Measurements from ENCODE around the gene PLP2.

The PLP2 gene

DNA sequence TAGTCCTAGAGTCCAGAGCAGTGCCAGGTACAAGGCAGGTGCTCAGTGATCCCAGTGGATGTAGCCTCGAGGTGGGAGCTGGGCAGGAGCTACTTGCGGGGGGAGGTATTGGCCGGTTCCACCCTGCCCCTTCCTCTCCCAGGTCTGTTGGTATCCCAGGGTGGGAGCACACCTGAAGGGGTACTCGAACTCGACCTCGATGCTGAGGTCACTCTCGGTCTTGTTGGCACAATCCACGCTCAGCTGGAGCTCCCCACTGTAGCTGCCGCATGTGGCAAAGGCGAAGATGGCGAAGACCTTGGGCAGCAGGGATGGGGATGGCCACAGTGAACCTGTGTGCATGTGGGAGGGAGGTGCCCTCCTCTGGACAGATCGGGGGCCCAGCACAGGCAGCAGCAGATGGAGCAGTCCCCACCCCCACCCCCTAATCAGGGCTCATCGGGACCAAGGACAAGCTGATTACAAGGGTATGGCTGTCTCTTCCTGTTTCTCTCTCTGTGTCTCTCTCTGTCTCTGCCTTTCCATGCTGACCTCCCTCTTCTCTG is 25.9 kb downstream of the PLP2 start:
- no peak overlapping the region for H3K4me3 ChIP-seq (ENCODE audit: low read depth, low read length)
- TF ChIP-seq, protein P1, sequence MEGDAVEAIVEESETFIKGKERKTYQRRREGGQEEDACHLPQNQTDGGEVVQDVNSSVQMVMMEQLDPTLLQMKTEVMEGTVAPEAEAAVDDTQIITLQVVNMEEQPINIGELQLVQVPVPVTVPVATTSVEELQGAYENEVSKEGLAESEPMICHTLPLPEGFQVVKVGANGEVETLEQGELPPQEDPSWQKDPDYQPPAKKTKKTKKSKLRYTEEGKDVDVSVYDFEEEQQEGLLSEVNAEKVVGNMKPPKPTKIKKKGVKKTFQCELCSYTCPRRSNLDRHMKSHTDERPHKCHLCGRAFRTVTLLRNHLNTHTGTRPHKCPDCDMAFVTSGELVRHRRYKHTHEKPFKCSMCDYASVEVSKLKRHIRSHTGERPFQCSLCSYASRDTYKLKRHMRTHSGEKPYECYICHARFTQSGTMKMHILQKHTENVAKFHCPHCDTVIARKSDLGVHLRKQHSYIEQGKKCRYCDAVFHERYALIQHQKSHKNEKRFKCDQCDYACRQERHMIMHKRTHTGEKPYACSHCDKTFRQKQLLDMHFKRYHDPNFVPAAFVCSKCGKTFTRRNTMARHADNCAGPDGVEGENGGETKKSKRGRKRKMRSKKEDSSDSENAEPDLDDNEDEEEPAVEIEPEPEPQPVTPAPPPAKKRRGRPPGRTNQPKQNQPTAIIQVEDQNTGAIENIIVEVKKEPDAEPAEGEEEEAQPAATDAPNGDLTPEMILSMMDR (IDR thresholded peaks at IDR 0.05; ENCODE audit: low read depth, low read length, missing control alignments): no peak
- in situ Hi-C loops (cut with HindIII; ENCODE audit: low sequenced_read_pairs): no loop called here
- no peak for DNase-seq (ENCODE audit: low read depth)

DNA sequence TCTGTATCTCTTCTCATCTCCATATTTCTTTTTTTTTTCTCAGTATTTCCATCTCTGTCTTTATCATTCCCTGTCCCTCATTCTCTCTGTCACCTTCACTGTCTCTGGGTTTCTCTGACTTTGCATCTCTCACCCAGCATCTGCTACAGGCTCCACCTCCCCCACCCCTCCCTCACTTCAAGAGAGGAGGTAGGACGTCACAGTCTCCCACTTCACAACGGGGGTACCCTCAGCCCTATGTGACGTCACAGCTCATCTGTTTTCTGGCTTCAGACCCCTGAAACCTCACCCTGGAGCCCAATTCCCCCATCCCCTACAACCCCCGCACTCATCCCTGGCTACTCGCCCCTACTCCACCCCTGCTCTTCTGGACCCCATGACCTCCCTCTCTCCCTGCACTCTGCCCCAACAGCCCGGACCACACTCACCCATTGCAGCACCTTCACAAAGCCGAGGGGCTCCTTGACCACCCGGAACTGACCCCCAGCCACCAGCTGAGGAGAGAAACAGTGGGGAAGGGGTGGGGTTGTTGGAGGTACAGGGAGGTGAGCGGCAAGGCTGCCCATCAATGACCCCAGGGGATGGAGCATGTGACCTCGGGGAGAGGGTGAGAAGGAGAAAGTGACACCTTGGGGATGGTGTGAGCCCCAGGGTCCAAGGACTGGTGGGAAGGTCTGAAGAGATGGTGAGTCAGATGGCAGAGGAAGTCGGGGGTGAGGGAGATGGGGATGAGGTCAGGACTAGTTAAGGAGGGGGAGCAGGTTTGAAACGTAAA is 27.0 kb downstream of the PLP2 start:
- TF ChIP-seq, protein P1 (IDR thresholded peaks at IDR 0.05; ENCODE audit: low read depth, low read length, missing control alignments): no peak
- no peak for DNase-seq (ENCODE audit: low read depth)
- H3K4me3 ChIP-seq (ENCODE audit: low read depth, low read length): no peak overlapping the region
- in situ Hi-C loops (cut with HindIII; ENCODE audit: low sequenced_read_pairs): no loop called here

DNA sequence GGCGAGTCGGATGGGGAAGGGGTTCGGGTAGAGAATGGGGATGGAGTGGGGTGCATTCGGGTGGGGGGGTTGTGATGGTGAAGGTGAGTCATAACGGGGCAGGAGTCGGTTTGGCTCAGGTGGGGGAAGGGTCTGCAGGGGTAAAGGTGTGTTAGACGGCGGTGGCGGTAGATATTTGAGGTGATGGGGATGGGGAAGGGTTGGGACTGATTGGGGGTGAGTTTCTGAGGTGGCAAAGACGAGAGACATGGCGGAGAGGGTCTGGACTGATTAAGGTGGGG is 27.6 kb downstream of the PLP2 start:
- DNase-seq (ENCODE audit: low read depth): no peak
- TF ChIP-seq, protein P1 (IDR thresholded peaks at IDR 0.05; ENCODE audit: low read depth, low read length, missing control alignments): no peak
- in situ Hi-C loops (cut with HindIII; ENCODE audit: low sequenced_read_pairs): no loop called here

DNA sequence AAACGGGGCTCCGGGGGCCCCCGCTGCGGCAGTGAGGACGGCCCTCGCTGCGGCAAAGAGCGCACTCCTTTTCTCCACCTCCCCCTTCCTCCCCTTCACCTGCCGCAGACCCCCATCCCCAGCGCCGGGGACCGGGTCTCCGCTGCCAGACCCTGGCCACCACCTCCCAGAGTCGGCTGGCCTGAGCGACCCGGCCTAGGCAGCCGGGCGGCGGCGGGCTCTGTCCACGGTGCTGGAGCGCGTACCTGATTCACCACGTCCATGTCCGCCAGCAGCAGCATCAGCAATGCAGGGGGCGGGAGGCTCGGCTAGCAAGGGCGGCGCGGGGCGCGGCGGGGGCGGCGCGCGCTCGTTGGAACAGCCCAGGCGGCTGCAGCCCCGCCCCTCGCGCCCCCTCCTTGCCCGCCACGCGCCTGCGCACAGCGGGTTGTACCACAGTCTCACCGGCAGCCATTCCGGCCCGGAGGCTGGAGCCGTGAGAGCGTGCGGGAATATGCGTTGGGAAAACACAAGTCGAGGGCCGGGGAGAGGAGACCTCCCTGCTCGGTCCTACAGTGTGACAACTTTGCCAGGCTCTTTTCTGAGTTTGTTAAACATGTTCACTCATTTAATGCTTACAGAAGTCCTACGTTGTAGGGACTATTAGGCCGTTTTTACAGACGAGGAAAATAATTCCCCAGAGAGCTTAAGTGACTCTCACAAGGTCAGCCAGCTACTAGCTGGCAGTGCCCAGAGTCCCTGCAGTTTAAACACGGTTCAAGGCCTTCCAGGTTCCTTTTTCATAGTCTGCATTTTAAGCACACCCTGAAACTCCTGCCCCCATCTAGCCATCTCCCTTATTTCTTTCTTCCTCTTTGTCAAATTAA is 28.4 kb downstream of the PLP2 start, which contains the start of gene SYP:
Gene SYP (minus strand): TSS at position 288 of the 866 bp plus-strand sequence. CDS start 7 bp downstream, at position 281.
- DNase-seq (ENCODE audit: low read depth): peak; percentile 43
- H3K4me3 ChIP-seq (ENCODE audit: low read depth, low read length): peak within 1 kb of the TSS; percentile 18
- in situ Hi-C loops (cut with HindIII; ENCODE audit: low sequenced_read_pairs): no loop called here
- TF ChIP-seq, protein P1 (IDR thresholded peaks at IDR 0.05; ENCODE audit: low read depth, low read length, missing control alignments): no peak

More for the DNA sequence above, 27.6 kb downstream of the PLP2 start:
- no peak overlapping the region for H3K4me3 ChIP-seq (ENCODE audit: low read depth, low read length)

DNA sequence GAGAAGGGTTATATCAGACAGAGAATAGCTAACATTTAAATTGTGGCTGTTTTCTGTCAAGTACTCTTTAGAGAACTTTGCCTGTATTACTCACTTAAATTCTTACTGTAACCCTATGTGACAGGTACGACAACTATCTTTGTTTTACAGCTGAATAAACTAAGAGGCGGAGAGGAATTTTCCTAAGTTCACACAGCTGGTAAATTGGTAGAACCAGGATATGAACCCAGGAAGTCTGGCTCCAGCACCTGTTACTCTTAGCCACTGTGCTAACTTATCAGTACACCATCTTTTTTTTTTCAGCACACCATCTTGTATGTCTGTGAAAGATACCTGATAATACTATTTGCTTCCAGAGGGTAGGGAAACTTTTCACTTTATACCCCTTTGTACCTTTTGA is 30.3 kb downstream of the PLP2 start:
- no peak overlapping the region for H3K4me3 ChIP-seq (ENCODE audit: low read depth, low read length)
- in situ Hi-C loops (cut with HindIII; ENCODE audit: low sequenced_read_pairs): no loop called here
- TF ChIP-seq, protein P1 (IDR thresholded peaks at IDR 0.05; ENCODE audit: low read depth, low read length, missing control alignments): no peak
- DNase-seq (ENCODE audit: low read depth): no peak

DNA sequence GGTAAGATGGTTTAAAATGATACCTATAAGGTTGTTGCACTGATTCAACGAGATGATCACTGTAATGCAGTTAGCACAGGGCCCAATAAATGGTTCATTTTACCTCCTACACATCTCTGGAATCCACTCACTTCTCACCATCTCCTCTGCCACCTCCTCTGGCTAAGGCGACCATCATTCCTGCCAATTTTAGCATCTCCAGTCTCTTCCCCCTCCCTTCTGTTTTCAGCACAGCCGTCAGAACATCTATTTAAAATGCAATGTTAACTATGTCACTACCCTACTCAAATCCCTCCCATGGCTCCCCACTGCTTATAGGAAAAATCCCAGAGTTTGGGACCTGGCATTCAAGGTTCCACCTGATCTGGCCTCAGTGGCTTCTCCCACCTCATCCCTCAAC is 31.8 kb downstream of the PLP2 start:
- TF ChIP-seq, protein P1 (IDR thresholded peaks at IDR 0.05; ENCODE audit: low read depth, low read length, missing control alignments): no peak
- H3K4me3 ChIP-seq (ENCODE audit: low read depth, low read length): no peak overlapping the region
- DNase-seq (ENCODE audit: low read depth): no peak
- in situ Hi-C loops (cut with HindIII; ENCODE audit: low sequenced_read_pairs): no loop called here
